ENCODE results near the gene NRL.
A peak's percentile ranks its signal among the peaks of the same experiment; 100 is the strongest.

The NRL gene

GRCh38 chr14:24080888-24081738 is 33.6 kb downstream of the NRL start:
- DNase-seq (ENCODE audit: low read depth in 2 of 2): peak; percentile 59 to 62

- DNase-seq (ENCODE audit: low read depth in 2 of 2): no peak
Measured at GRCh38 chr14:24080142-24080530, 34.6 kb downstream of the NRL start.

- DNase-seq (ENCODE audit: low read depth in 2 of 2): no peak
Measured at GRCh38 chr14:24079491-24080141, 35.1 kb downstream of the NRL start.

GRCh38 chr14:24078146-24078545 is 36.6 kb downstream of the NRL start:
- no peak for DNase-seq (ENCODE audit: low read depth in 2 of 2)

GRCh38 chr14:24077086-24077485 is 37.7 kb downstream of the NRL start:
- no peak for DNase-seq (ENCODE audit: low read depth in 2 of 2)

GRCh38 chr14:24076302-24076601 is 38.5 kb downstream of the NRL start:
- no peak for DNase-seq (ENCODE audit: low read depth in 2 of 2)

GRCh38 chr14:24075485-24076301 is 39.1 kb downstream of the NRL start:
- DNase-seq (ENCODE audit: low read depth in 2 of 2): no peak

GRCh38 chr14:24074625-24075484 is 39.9 kb downstream of the NRL start:
- DNase-seq (ENCODE audit: low read depth in 2 of 2): no peak

GRCh38 chr14:24072881-24073877 is 41.6 kb downstream of the NRL start:
- DNase-seq (ENCODE audit: low read depth in 2 of 2): no peak

GRCh38 chr14:24072436-24072835 is 42.3 kb downstream of the NRL start:
- no peak for DNase-seq (ENCODE audit: low read depth in 2 of 2)

GRCh38 chr14:24071836-24072430 is 42.8 kb downstream of the NRL start:
- no peak for DNase-seq (ENCODE audit: low read depth in 2 of 2)

- DNase-seq (ENCODE audit: low read depth in 2 of 2): peak; percentile 51 to 66
Measured at GRCh38 chr14:24071144-24071697, 43.5 kb downstream of the NRL start, which contains the start of gene CPNE6. CPNE6 (plus strand) TSS chr14:24071562; CDS start chr14:24072937, 1,375 bp downstream.

GRCh38 chr14:24070285-24071143 is 44.2 kb downstream of the NRL start:
- DNase-seq (ENCODE audit: low read depth in 2 of 2): no peak

GRCh38 chr14:24069411-24069735 is 45.4 kb downstream of the NRL start:
- DNase-seq (ENCODE audit: low read depth in 2 of 2): no peak

GRCh38 chr14:24068711-24069410 is 45.9 kb downstream of the NRL start:
- no peak for DNase-seq (ENCODE audit: low read depth in 2 of 2)

- no peak for DNase-seq (ENCODE audit: low read depth in 2 of 2)
Measured at GRCh38 chr14:24067133-24068082, 47.3 kb downstream of the NRL start.

All from stimulated activated CD8-positive, alpha-beta memory T cell treated with anti-CD3 and anti-CD28 coated beads, Interleukin-15, amount 100 ng/mL, for 48 hours (primary cell).